Stimulated activated CD4-positive, alpha-beta T cell treated with anti-CD3 and anti-CD28 coated beads, Interleukin-4, amount 100 ng/mL, for 24 hours (primary cell): ENCODE data around the gene CDC5L.

ENCODE experiments used
- DNase-seq: peaks from one replicate; pipeline ENCODE4 v3.0.0-alpha.2; 2020

Gene CDC5L

DNA sequence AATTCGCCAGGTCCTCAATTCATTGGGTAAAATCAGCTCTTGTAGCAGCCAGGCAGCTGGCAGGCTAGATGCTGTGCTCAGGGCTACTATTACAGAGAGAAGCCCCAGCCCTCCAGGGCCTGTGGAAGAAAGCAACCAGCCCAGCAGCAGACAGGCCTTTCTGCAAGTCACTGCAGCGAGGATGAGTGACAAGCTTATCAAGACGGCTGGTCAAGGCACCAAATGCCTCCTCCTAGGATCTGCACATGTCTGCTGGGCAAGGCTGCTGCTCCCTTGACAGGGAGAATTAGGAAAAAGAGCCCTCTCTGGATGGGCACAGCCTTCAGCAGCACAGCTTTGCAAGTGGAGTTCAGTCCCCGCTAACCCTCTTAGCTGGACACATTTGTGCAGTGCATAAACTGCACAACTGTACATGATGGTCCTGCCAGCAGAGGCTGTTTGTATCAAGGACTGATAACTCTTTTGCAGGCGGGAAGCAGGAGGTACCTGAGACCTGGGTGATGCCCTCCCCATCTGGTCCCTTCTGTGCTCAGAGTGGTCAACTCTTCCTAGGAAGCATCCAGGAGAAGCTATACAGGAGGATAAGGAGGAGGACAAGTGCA lies 89.9 kb downstream of the CDC5L start:
- DNase-seq, result no peak

GRCh38 chr6:44478158-44478557 lies 90.7 kb downstream of the CDC5L start:
- DNase-seq, result no peak

DNA sequence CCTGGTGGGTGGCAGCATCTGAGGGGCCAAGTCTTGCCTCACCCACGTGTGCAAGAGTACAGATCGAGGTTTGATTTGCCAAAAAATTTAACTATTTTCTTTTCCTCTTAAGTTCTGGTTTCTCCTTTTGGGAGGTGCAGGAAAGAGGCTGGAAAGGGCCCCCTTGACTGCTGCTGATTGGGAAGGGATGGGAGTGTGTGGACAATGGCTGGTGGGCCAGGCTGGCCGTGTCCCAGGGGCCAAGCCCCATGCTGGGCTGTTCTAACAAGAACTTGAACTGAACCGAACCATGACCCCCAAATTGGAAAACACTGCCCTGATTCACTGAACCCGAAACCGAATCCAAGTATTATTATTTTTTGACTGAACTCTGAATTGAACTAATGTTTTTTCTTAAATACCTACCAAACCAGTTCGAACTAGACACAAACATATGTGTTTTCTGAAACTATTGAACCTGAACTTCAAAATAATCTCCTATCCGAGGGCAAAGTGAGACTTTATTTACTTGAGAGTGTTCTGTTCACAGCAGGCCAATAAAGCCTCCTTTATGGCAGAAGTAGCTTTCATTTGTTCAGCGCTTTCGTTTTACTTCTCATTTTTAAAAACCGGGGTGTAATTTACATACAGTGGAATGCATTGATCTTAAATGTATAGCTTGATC lies 91.2 kb downstream of the CDC5L start:
- no peak for DNase-seq

GRCh38 chr6:44480097-44480541 lies 92.6 kb downstream of the CDC5L start:
- DNase-seq, result no peak

DNA sequence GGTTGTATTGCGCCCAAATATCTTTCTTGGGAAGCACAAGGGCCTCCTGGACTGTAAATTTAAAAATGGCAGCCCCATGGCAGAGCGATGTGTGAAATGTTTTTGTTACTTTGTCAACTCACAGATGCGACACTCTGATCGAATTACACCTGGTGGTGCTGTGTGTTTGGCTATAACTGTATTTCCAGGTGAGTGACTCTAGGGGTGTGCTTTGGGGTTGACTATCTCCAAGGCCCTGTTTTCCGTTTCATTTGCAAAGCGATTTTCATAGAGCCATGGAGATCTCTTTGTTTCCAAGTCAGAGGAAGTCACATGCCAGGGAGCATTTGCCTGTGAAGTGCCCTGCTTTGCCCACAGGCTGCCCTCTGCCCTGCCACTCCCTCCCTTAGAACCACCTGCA lies 93.5 kb downstream of the CDC5L start:
- no peak for DNase-seq

- DNase-seq, result no peak
Measured at GRCh38 chr6:44481760-44482159, 94.3 kb downstream of the CDC5L start.

DNA sequence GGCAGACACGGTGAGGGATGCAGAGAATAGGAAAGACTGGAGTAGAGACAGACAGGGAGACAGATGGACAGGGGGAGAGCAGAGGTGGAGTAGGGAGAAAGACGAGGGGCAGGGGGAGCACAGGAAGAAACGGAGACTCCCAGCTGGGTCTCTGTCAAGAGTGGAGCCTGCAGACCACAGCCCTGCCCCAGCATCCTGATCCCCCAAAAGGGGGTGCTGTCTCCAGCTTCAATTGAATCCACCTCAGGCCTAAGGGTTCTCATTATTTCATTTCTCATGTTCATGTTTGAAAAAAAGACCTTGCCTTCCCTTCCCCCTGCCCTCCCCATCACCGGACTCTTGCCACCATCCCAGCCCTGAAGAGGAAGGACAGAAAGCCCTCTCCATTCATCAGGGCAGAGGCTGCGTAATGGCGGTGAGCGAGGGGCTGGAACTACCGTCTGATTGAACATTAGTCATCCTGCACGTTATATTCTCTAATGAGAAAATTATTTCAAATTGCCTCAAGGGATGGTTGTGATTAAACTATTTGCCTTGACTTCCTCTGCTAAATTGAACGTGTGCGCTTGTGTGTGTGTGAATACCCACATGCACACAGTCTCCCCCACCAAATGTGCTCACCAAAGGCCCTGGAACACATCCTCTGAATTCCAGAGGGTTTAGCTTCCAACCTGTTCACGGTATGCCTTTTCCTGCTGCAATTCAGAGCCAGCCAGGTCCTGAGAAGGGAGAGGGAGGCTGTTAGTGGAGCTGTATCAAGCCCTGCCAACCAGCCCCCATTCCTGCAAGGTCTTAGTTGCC lies 98.3 kb downstream of the CDC5L start:
- DNase-seq, result no peak

DNA sequence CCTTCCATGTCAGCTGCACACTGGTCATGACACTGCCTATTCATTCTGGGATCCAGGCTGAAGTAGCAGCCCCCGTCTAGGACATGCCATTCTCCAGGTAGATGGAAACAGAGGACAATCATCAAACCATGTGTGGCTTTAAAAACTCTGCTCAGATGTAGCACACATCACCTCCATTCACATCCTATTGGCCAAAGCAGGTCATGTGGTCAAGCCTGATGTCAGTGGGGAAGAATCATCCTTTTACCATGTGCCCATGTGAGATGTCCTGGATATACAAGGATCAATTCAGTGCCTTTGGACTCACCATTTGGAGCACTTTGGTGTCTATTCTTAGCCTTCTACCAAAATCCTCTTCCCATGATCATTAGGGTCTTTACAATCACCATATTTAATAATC lies 99.5 kb downstream of the CDC5L start:
- DNase-seq, result no peak

DNA sequence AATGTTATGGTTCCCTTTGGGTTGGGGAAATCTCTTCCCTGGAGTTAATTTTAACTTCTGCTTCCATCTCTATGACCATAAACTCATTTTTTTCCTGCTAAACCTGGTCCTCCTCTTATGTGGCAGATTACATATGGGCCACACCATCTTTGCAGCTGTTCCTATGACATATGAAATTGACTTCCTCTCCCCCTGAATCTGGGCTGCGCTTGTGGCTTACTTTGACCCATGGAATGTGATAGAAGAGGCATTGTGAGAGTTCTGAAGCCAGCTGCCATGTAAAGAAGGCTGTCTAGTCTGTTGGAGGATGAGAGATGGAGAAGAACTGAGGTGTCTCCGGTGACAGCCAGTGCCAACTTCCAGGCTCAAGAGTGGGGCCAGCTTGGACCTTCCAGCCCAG lies 100.1 kb downstream of the CDC5L start:
- no peak for DNase-seq

DNA sequence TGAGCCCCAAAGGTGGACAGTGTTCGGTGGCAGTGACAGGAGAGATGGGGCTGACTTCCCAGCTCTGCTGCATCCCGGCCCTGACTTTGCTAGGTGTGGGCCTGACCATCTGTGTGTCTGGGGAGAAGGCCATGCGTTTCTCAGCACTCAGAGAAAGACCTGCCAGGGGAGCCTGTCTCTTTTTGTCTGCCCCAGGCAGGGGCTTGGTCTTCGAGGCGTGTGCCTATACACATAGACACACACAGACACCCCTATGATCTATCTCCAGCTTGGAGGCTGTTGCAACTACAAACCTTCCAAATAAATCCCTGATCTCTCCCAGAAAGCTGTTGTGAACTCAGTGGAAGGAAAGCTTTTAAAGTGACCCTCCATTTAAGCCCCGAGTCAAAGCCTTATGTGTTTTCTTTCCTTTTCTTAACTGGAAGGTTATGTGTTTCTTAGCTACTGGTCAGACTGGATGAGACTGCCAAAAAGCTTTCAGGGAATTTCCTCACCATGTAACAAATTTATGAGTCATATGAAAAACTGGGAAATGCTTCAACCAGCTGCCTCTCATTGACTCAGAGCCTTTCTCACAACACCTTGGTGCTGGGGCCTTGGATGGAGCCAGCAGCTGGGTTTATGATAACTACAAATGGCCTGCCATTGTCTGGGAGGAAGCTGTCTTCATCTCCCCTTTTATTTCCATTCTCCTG lies 102.6 kb downstream of the CDC5L start:
- DNase-seq, result no peak

GRCh38 chr6:44493132-44493531 lies 105.6 kb downstream of the CDC5L start:
- no peak for DNase-seq

GRCh38 chr6:44493593-44493992 lies 106.1 kb downstream of the CDC5L start:
- DNase-seq, result no peak

- no peak for DNase-seq
Measured at GRCh38 chr6:44494011-44494501, 106.5 kb downstream of the CDC5L start.

- DNase-seq, result no peak
Measured at GRCh38 chr6:44495036-44495901, 107.8 kb downstream of the CDC5L start.

GRCh38 chr6:44496665-44497369 lies 109.3 kb downstream of the CDC5L start:
- DNase-seq, result no peak

- no peak for DNase-seq
Measured at GRCh38 chr6:44497807-44498206, 110.3 kb downstream of the CDC5L start.

DNA sequence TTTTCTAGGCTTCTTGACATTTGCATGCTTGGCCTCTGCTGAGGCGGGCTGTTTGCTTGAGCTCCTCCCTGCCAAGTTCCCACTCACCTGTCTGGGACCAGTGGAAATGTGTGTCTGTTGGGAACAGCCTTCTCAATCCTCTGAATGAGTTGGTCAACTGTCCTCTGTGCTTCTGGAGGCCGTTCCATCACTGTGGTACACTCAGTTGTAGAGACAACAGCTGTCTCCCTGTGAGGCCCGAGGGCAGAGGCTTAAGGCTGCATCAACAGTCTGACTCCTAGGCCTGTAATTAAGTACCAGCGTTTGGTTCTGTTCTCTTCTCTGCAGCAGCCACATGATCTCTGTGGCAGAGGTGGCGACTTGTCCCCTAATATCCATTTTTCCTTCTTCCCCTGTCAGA lies 110.9 kb downstream of the CDC5L start:
- DNase-seq, result no peak

GRCh38 chr6:44499609-44500008 lies 112.1 kb downstream of the CDC5L start:
- no peak for DNase-seq
